Cortex of kidney (tissue), 1 donor: ENCODE results near the gene ANKRD39.

Experiments used
- DNase-seq: peaks from one replicate; lab custom pipeline; 2025; lab: John Stamatoyannopoulos, UW

Gene ANKRD39

DNA sequence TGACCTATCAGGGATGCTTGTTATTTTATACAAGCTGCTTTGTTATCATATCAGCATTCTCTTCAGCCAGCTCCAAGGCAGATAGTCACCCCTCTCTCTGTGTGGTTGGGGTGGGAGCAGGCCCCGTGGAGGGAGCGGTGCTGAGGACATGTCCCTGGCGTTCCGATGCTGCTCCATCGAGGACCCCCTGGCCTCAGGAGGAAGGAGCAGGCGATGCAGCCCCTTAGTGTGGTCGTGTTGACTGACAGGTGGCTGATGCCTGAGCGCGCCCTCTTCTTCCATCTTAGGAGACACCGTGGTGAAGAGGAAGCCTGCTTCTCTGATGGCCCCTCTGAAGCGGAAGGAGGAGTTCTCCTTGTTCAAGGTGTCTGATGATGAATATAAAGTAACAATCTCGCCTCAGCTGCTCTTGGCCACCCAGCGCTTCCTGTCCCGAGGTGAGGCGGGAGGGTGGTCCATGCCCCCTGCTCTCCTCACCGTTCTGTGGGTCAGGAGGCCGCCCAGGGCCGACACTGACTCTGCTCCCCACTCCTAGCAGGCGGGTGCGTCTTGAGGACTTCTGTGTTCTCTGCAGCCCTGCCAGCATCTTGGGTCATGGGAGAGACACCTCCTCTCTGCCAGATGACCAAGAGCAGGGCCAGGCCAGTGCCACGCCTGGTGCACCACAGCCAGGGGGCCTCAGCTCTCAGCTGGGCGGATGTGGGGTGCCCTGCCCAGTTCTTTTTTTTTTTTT lies 31.1 kb downstream of the ANKRD39 start:
- DNase-seq, result no peak

DNA sequence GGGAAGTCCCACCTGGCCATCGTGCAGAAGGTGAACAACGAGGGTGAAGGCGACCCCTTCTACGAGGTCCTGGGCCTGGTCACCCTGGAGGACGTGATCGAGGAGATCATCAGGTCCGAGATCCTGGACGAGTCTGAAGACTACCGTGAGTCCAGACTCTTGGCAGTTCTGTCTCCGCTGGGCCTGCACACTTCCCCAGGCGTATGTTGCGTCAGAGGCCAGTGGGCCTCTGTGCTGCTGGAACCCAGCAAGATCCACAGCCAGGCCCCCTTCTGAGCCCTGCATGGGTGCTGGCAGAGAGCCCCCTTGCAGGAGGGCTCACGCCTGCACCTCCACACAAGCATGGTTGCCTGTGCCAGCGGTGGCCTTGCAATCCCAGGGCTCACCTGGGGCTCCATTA lies 32.8 kb downstream of the ANKRD39 start:
- no peak for DNase-seq

DNA sequence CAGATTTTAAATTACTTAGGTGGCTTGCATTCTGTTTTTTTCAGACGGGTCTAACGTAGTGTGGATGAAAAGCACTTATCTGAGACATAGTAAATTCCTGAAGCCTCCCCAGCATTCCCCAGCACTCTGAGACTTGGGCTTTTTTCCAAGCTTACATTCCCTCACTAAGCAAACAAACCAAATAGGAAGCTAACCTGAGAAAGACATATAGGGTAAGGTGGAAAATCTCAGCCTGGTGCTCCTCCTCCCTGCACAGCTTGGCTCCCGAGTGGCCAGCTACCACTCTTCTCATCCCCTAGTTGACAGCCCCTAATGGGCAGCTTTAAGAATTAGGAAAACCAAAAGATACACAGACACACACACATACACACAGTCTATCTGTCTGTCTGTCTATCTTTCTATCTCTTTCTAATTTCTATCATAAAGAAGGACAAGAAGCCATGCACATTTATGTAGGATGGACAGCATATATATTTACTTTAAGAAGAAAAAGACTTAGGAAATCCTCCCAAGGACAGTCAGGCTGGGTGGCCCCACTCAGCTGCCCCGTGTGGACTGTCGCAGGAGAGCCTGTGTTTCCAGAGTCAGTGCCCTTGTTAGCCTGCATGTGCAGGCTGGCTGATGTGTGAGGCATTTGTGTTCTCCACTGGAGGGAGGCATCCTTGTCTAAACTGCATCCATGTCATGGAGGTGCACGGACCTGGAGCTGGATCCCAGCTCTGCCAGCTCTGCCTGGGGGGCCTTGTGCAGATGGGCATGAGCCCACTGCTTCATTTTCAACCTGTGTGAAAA lies 33.5 kb downstream of the ANKRD39 start:
- no peak for DNase-seq

DNA sequence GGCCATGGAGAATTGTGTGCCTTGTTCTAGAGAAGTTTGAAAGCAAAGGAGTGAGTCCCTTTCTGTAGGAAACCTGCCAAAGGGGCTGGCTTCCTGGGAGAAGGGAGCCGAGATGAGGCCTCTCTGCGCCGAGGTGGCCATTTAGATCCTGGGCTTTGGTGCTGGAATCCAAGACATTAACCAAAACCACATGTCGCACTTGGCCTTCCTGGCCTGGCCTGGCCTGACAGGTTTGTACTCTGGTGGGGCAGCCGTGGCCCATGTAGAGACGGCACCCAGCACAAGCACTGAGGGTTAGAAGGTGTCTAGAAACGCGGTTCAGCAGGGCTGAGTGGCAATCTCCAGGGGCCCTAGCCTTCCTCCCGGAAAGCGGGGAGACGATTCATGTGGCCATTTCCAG lies 34.6 kb downstream of the ANKRD39 start:
- DNase-seq, result no peak

DNA sequence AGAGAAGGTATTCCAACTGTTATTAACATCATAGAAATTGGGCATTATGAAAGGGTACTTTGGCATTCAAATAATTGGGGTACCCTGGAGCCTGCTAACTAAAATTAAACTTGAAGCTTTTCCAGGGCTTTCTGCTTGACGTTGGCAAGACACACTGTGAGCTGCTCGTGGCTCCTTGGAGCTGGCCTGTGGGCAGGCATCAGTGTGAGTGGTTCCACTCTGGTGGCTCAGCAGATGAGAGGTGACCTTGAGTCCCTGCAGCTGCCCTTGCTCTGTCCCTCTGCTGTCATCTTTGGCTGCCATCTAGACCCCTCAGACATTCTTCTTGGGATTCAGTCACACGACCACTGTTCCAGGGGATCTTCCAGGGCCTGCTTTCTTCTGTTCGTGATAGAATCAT lies 35.0 kb downstream of the ANKRD39 start:
- no peak for DNase-seq

DNA sequence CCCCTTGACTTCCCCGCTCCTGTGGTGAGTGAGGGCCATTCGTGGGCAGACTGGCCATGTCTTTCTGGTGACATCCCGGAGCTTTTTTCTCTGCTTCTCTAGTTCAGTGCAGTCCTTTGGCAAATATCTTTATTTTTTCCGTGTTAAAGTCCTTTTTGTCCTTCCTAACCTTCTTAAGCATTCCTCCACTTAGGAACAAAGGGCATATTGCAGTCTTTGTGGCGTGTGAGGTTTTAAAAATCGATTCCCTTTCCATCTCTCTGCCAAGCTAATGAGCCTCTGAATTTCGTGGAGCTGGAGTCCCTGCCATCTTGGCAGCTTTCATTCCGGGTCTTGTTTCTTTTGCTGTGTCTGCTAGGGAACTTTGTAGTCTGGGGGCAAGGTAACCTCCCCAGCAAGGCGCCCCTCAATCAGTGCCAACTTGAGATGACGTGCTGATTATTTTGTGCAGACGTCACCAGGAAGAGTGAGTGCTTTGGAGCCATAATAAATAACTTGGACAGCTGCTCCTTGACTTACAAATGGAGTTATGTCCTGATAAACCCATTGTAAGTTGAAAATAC lies 36.6 kb downstream of the ANKRD39 start:
- DNase-seq, result no peak

DNA sequence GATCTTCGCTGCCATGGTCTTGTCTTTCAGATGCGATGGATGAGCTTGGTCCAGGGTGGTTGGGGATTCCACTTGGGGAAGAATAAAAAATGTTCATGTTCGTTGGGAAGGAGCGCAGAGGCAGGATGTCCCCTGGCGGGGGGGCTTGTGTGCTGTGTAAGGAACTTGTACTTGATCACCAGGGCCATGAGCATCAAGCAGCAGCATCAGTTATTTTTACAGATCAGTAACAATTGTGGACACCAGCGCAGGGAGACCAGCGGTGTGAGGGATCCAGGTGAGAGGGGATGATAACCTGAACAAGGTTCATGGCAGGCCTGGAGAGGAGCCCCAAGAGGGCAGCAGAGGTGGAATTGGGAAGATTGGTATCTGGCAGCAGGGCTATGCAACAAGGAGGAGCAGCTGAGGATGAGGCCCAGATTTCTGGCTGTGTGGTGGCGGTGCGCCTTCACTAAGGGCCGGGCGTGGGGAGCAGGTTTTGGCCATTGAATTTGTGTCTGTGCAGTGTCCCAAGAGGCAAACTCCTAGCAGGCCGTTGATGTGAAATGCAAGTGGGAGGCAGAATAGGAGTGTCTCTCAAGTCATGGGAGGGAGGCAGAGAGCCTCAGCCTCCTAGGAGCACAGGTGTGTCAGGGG lies 37.8 kb downstream of the ANKRD39 start:
- DNase-seq, result no peak

DNA sequence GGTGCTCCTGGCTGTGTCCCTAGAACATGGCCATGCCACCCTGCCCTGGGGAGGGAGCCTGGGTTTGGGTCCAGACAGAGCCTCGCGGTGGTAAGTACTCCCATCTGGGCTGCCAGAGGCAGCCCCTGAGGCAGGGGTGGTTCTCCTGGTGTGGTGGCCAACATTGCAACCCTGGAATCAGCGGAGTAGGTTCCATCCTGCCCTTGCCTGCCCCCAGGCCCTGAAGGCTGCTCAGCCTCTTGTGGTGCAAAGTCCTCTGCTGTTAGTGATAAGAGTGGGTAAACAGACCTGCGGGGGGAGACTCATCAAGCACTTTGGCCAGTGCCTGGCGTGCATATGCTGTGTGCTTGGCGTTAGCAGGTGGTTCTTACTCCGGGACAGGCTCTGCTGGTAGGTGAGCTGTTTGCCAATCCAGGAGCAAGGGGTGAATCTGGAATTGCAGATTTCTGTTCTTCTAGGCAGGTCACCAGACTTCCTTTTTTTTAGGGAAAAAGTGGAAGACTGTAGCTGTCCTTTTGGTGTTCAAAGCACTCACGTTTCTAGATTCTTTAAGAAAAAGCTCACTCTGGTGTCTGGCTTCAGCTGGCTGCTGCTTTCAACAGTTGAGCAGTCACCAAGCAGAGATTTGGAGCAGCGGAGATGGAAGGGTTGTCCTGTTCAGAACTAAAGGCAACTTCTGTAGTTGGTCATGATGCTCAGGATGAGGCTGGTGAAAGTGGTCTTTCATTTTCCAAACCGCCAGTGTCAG lies 38.5 kb downstream of the ANKRD39 start:
- no peak for DNase-seq

DNA sequence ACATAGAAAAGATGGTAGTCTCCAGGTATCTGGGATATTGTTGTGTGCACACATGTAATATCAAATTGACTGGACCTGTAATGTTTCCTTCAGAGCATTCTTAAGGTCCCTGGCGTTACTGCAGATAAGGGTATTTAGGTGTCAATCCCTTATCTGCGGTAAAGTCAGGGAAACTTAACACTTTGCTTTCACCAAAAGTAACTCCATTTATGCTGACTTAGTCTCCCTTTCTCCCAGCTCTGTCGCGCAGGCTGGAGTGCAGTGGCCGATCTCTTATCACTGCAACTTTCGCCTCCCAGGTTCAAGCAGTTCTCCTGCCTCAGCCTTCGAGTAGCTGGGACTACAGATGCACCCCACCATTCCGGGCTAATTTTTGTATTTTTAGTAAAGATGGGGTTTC lies 39.9 kb downstream of the ANKRD39 start:
- no peak for DNase-seq

DNA sequence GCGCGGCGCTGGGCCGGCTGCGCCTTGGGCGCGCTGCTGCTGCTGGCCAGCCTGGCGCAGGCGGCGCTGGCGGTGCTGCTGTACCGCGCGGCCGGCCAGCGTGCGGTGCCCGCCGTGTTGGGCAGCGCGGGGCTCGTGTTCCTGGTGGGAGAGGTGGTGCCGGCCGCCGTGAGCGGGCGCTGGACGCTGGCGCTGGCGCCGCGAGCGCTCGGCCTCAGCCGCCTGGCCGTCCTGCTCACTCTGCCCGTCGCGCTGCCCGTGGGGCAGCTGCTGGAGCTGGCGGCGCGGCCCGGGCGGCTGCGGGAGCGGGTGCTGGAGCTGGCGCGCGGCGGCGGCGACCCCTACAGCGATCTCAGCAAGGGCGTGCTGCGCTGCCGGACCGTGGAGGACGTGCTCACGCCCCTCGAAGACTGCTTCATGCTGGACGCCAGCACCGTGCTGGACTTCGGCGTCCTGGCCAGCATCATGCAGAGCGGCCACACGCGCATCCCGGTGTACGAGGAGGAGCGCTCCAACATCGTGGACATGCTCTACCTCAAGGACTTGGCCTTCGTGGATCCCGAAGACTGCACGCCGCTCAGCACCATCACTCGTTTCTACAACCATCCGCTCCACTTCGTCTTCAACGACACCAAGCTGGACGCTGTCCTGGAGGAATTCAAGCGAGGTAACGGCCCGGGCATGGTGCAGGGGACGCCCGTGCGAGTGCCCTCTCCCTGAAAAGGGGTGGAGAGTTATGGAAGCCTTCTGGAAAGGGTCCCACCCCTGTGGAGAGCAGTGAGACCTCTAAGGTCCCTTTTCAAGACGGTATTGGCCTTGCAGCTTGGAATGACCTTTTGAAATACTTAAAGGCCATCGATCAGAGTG lies 40.7 kb downstream of the ANKRD39 start:
- no peak for DNase-seq

DNA sequence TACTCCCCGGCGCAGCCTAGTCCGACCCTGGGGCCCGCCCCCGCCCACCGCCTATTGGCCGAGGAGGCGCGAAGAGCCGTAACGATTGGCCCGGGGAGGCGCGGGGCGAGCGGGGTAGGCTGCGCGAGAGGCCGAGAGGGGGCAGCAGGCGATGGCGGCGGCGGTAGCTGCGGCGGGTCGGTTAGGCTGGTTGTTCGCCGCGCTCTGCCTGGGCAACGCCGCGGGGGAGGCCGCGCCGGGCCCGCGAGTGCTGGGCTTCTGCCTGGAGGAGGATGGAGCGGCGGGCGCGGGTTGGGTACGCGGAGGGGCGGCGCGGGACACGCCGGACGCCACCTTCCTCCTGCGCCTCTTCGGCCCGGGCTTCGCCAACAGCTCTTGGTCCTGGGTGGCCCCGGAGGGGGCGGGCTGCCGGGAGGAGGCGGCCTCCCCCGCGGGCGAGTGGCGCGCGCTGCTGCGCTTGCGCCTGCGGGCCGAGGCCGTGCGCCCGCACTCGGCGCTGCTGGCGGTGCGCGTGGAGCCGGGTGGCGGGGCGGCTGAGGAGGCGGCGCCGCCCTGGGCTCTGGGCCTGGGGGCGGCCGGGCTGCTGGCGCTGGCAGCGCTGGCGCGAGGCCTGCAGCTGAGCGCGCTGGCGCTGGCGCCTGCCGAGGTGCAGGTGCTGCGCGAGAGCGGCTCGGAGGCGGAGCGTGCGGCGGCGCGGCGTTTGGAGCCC lies 41.5 kb downstream of the ANKRD39 start, which contains the start of gene CNNM3:
Gene CNNM3, plus strand, starts transcription at position 142 of the 709 bp plus-strand sequence. Its CDS starts 10 bp downstream, at position 152.
- peak; percentile 68 for DNase-seq

DNA sequence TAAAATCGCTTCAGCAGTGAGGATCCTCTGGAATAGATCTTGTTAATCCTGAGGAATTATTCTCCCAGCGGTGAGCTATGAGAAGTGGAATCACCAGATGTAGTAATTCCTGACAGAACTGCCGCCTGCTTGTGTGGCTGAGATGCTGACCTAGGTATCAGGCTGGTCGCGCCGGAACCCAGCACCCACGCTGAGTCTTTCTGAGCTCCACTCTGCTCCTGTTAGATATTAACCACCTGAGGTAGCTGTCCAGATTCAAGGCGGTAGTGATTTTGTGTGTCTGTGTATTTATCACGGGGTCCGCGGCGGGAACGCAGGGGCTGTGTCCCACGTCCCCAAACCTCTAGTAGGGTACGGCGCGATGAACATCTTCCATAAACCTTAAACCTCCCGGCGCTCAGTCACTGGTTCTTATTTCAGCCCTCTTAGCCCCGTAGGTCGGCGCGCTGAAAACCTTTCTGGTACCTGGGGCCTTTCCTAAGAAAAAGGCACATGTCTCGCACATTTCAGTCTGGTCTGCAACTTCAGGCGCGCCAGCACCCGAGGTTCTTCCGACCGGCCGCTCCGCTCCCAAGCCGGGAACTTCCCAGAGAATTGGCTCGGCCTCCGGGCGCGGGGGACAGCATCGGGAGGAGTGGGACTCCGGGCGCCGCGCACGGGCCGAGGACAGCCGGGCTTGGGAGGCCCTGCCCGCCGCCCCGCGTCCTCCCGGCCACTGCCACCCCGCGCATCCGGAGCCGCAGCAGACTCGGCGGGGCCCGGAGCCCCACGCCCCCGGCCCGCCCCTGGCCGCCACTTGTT lies 42.3 kb downstream of the ANKRD39 start:
- no peak for DNase-seq

DNA sequence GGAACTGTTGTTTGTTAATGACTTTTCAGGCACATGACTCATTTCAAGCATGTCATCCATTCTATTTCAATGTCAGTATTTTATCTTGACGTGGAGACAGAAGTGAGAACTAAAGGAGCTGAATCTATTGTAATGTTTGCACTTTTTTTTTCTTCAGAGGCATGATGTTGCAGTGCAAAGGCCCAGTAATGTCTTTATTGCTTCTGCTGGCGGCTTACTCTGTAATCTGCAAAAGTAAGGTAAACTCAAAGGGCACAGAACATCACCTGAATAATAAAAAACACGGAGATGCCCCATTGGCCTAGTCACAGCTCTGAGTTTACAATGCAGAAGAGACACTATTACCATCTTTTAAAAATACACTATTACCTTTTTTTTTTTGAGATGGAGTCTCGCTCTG lies 44.2 kb downstream of the ANKRD39 start:
- DNase-seq, result no peak

DNA sequence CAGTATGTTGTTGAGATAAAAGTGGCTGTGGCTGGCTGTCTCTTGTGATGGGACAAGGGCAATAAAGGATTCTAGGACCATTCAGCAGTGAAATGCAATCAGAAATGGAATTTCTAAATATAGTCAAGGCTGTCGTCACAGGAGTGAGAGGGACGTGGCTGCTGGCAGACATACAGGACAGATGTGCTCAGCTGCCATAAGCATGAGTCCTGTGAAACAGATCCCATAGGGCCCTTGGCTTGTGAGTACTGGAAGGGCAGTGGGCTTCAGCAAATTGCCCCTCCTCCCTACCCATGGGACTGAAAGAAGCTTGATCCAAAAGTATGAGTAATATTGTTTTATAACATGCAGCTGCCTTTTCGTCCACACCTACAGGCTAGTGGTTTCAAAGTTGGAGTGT lies 45.9 kb downstream of the ANKRD39 start:
- no peak for DNase-seq

DNA sequence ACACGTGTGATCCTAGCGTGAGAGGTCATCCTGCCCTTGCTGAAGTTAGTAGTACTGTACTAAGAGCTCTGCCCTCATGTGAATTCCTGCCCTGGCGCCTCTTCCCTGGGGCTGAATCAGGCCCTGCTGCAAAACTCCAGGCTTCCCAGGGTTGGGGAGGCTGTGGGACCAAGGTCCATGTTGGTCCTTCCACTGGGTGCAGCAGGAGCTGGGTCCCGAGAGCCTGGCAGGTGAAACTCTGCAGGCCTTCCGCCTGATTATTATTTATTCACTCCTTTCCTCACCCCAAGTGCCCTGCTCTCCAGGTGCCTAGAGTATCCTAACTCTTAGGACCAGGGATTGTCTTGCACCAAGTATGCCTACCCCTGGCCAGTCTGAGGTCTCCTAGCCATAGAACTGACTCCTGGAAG lies 47.0 kb downstream of the ANKRD39 start:
- DNase-seq, result no peak

DNA sequence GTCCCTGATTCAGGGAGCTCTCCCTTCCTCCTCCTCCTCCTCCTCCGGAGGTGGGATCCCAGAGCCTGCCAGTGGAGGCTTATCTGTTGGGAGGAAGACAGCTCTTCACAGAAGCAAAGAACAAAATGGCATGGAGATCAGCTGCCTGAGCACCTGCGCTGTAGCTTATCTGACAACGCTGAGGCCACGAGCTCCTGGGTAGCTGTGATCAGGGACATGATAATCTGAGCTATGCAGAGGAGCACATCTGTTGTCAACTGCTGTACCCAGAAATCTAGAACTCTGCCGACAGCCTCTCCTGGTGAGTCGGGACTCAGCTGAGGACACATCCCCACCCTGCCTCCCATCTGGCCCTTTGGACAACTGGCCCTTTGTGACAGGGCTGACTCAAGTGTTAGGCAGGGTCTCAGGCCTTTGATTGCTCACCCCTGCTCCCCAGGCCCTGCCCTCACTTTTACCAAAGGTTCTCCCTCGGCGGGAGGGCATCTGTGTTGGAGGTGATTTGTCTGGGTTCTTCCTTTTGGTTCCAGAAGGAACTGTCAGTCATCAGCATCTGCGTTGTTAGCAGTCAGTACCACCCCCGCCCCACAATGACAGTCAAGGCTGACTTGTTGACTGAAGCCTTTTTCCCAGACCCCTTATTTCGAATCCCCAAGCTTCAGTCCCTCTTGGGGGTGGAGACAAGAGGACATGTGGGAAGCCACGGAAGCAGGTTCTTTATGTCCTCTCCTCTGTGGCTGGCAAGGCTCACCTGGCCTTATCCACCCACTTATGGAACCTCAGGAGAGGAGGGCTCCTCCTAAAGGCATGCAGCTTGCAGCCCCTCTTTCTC lies 47.6 kb downstream of the ANKRD39 start:
- DNase-seq, result no peak

DNA sequence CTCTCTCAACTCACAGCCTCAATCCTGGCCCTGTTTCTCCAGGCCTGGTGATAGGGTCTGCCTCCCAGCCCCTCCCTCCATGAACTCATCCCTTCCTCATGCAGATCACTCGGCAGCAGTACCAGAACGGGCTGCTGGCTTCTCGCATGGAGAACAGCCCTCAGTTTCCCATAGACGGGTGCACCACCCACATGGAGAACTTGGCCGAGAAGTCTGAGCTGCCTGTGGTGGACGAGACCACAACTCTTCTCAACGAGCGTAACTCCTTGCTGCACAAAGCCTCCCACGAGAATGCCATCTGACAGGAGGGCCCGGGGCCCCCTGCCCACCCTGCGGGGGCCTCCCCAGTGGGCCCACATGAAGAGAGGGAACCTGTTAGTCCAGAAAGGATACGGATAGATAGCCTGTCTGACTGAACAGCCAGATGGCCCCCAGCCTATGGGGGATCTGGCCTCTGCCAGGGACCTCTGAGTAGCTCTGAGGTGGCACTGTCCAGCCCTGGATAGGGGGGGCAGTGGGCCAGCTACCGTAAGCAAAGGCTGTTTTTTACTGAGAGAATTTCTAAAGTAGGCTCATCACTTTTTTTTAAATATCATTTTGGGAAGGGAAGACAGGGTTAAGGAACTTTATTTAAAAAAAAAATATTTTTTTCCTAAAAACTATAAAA lies 48.5 kb downstream of the ANKRD39 start:
- no peak for DNase-seq
